ENCODE measurements around the gene ZNF598. TPM values are rescaled to one million over a fixed set of nuclear protein-coding genes. Genes with fewer than 3 reads are reported as not detected.

Gene ZNF598
- total RNA-seq, 1 experiment from 2014 or later: 70.9 TPM

DNA sequence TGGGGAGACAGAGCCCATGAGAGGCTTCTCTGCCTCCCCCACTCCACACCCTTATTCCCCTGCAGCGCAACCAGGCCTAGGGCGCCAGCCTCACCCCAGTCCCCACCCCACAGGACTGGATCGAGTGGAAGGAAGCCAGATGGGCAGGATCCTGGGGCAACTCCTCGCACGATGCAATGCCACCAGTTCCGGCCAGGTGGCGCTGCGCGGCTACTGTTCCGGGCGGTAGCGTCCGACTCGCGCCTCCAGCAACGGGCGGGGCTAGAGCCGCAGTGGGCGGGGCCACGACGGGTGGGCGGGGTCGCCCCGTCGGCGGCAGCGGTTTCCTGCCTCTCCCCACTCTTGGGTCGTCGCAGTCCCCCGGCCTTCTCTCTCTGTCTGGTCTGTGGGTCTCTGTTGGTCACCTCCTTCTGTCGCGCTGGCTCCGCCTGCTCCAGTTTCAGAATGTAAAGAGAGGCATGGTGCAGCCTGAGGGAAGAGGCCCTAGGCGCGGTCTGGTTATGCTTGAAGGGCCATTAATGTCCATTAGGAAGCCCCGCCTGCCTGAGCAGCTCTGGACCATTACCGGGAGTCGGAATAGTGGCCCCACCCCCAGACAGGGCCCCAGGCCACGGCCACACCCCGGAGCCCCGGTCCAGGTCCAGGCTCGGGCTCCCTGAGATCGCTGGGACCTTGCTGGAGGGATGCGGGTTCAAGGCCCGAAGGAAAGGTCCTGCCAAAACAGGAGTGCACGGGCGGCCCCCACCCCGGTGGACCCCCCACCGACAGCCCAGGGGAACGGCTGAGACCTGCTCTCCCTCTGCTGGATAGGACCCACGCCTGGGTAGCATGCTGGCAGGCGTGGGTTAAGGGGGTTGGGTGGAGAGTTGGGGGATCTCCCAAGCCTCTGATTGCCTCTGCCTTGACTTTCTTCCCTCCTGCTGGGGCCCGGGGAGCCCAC is 13.7 kb upstream of the ZNF598 start:
- Histone ChIP-seq H2BK15ac (ENCODE audit: low read depth, low read length) (no peak overlapping the region), H3K27ac (ENCODE audit: insufficient read length, low read depth, low read length) (no peak overlapping the region), H2AFZ (ENCODE audit: low read length) (peak overlapping the region; percentile 88), H3K14ac (ENCODE audit: insufficient read depth, low read length) (no peak overlapping the region), H2BK120ac (ENCODE audit: low read depth, low read length, poor library complexity, severe bottlenecking) (no peak overlapping the region), H3K79me1 (ENCODE audit: insufficient read depth, low read depth, low read length, poor library complexity, severe bottlenecking) (no peaks in the 10 kb centered on the region), H3K79me2 (ENCODE audit: insufficient read depth, low read length) (no peaks in the 10 kb centered on the region), H2BK20ac (ENCODE audit: low read depth, low read length, poor library complexity, severe bottlenecking) (no peak overlapping the region), H4K8ac (replicated peaks; ENCODE audit: insufficient read length, low read depth, low read length) (no peak overlapping the region), H4K5ac (ENCODE audit: insufficient read length, low read depth, low read length) (no peak overlapping the region), H3K56ac (ENCODE audit: insufficient read length, low read depth, low read length) (no peak overlapping the region), H3K9ac (ENCODE audit: extremely low read depth, insufficient read length, low read length) (no peak overlapping the region), H3K4me1 (ENCODE audit: insufficient read depth, low read length) (no peaks in the 10 kb centered on the region; the same call in 1 of the 2 replicates), H3K9me3 (ENCODE audit: control insufficient read depth, low read depth, low read length) (no peaks in the 10 kb centered on the region), H3K4ac (ENCODE audit: low read depth, low read length) (no peak overlapping the region), H3K23ac (ENCODE audit: insufficient read length, low read depth, low read length) (no peak overlapping the region), H2BK5ac (ENCODE audit: insufficient read length, low read length) (no peak overlapping the region), H3K18ac (ENCODE audit: insufficient read length, low read depth, low read length) (no peak overlapping the region), H3K4me2 (ENCODE audit: insufficient read depth, insufficient read length, low read length) (peak overlapping the region; percentile 35), H3K27me3 (ENCODE audit: insufficient read depth, low read length) (peaks cover 20% of the 10 kb centered on the region; the same call in 1 of the 2 replicates), H2AK5ac (ENCODE audit: insufficient read length, low read length) (no peak overlapping the region), H4K91ac (ENCODE audit: insufficient read length, low read depth, low read length) (no peak overlapping the region), H3K23me2 (ENCODE audit: insufficient read length, low read depth, low read length, poor library complexity, severe bottlenecking) (peaks cover 16% of the 10 kb centered on the region), H2BK12ac (ENCODE audit: insufficient read length, low read depth, low read length) (no peak overlapping the region), H4K20me1 (ENCODE audit: control insufficient read depth, insufficient read depth, insufficient read length) (no peaks in the 10 kb centered on the region), H3T11ph (ENCODE audit: low read length) (no peak overlapping the region)
- H3K36me3 Mint-ChIP-seq (ENCODE audit: insufficient read depth in 1 of 3, low read depth in 3 of 3): peaks cover 0 to 2% (median 0%) of the 10 kb centered on the region in 3 experiments; a peak in 1 of 7 replicates
- peak; percentile 94 for DNase-seq
- peaks cover 76% of the 10 kb centered on the region for H3K27me3 Mint-ChIP-seq (ENCODE audit: low read depth)
- H3K27ac Mint-ChIP-seq: peak overlapping the region in 2 of 3 experiments; percentile 24 to 90; a peak in 2 of 7 replicates
- H3K4me3 Mint-ChIP-seq: peak overlapping the region; percentile 67 to 80
- no CpG with 5 or more reads among the region's 53 CpGs for WGBS (ENCODE audit: extremely low coverage, insufficient read length, low lambda C conversion rate)
- H3K9me3 Mint-ChIP-seq: peaks cover 0 to 6% of the 10 kb centered on the region in 2 experiments; a peak in 3 of 5 replicates
- H3K4me1 Mint-ChIP-seq: peaks cover 14 to 16% of the 10 kb centered on the region in 2 experiments
- TF ChIP-seq CTCF (conservative IDR thresholded peaks at IDR 0.05): peak; percentile 96
